H54 (cell line): ENCODE data around the gene ETV4.

Experiments
- DNase-seq: peaks from one replicate; pipeline ENCODE4 v3.0.0; 2011; ENCODE audit warnings: low spot score, mixed read lengths; ENCODE audit not compliant: insufficient read length
- FAIRE-seq: peaks from 3 replicates; lab custom pipeline; 2011; peaks lifted over from hg19 to GRCh38; lab: Jason Lieb, UNC
- POLR2A ChIP-seq: IDR thresholded peaks from 2 replicates; pipeline ENCODE4 v1.6.1; 2011; ENCODE audit warnings: low read depth, mild to moderate bottlenecking, low read length

The ETV4 gene

GRCh38 chr17:43543771-43544575 lies 2.2 kb downstream of the ETV4 start:
- no peak for FAIRE-seq
- TF ChIP-seq POLR2A: no peak
- no peak for DNase-seq

GRCh38 chr17:43543300-43543699 lies 2.8 kb downstream of the ETV4 start:
- no peak for TF ChIP-seq POLR2A
- DNase-seq (no peak), FAIRE-seq (no peak)

GRCh38 chr17:43542859-43543258 lies 3.3 kb downstream of the ETV4 start:
- DNase-seq (no peak), FAIRE-seq (no peak)
- no peak for TF ChIP-seq POLR2A

GRCh38 chr17:43540821-43541674 lies 5.1 kb downstream of the ETV4 start:
- FAIRE-seq (no peak), DNase-seq (no peak)
- TF ChIP-seq POLR2A: no peak

- peak; percentile 49 for DNase-seq
- no peak for FAIRE-seq
- TF ChIP-seq POLR2A: no peak
Observed at GRCh38 chr17:43536236-43536992, 9.7 kb downstream of the ETV4 start.

- DNase-seq (no peak), FAIRE-seq (no peak)
- no peak for TF ChIP-seq POLR2A
Observed at GRCh38 chr17:43534909-43535308, 11.2 kb downstream of the ETV4 start.

- no peak for DNase-seq
- TF ChIP-seq POLR2A: no peak
- FAIRE-seq: no peak
Observed at GRCh38 chr17:43533699-43534098, 12.4 kb downstream of the ETV4 start.

GRCh38 chr17:43532581-43532980 lies 13.6 kb downstream of the ETV4 start:
- FAIRE-seq (no peak), DNase-seq (no peak)
- no peak for TF ChIP-seq POLR2A

- DNase-seq (no peak), FAIRE-seq (no peak)
- TF ChIP-seq POLR2A: no peak
Observed at GRCh38 chr17:43531955-43532354, 14.2 kb downstream of the ETV4 start.

- FAIRE-seq: no peak
Observed at GRCh38 chr17:43531082-43531378, 15.1 kb downstream of the ETV4 start.

GRCh38 chr17:43530288-43531081 lies 15.7 kb downstream of the ETV4 start:
- DNase-seq: no peak

More at GRCh38 chr17:43531082-43531378, 15.1 kb downstream of the ETV4 start:
- DNase-seq: no peak
- TF ChIP-seq POLR2A: no peak

GRCh38 chr17:43529947-43530287 lies 16.2 kb downstream of the ETV4 start:
- FAIRE-seq (no peak), DNase-seq (no peak)
- no peak for TF ChIP-seq POLR2A

More at GRCh38 chr17:43530288-43531081, 15.7 kb downstream of the ETV4 start:
- FAIRE-seq: no peak
- TF ChIP-seq POLR2A: no peak
